ELF-1 (cell line): ENCODE measurements around the gene EFNA2.
A peak's percentile ranks its signal among the peaks of the same experiment; 100 is the strongest.

Experiments used
- DNase-seq: peaks from one replicate; pipeline ENCODE4 v3.0.0-alpha.2; 2016; ENCODE audit warnings: low read depth, low spot score

The EFNA2 gene

GRCh38 chr19:1260749-1261537 is 24.7 kb upstream of the EFNA2 start:
- peak; percentile 97 for DNase-seq

DNA sequence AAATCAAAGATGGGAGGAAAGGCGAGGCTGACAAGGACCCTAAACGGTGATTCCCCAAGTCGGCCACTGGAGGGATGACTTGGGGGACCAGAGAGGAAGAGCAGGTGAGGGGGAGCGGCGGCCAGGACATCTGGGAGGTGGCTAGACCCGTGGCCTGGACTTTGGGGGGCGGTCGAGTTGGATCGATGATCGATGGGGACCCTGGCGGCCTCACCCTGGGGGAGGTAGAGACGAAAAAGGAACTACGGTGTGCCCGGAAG is 24.2 kb upstream of the EFNA2 start:
- DNase-seq = no peak

DNA sequence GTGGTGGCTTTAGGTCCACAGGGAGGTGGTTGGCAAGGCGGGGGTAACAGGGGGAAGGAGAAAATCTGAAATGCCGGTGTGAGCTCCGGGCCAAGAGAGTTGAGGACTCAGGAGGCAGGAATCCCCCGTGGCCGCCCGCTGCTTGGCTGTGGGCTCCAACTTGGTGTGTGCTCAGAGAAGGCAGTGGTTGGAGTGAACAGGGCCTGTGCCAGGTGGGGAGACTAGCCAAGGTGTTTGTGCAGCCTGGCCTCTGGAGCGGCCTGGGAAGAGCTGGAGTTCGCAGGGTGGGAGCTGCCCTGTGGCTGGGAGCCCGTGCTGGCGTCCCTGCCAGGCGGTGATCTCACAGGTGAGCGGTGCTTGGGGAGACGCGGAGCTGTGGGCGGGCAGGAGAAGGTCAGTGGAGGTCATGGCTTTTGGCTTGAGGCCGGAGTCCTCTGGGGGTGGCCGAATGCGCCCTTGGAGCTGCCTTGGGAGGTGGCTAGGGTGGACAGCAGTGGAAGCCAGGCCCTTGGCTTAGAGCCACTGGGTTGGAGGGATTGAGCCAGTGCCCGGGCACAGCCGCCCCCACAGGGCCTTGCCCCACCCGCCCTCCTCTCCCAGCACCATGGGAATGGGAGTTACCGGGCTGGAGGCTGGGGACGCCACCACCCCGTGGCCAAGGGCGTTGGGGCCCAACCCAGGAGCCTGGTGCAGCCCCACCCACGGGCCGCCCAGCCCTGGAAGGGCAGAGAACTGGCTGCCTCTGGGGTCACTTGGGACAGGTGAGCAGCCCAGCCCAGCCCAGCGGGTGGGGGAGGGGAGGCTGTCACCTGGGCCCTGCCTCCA is 23.7 kb upstream of the EFNA2 start:
- DNase-seq = no peak

- DNase-seq = no peak
Observed at GRCh38 chr19:1262623-1263123, 23.0 kb upstream of the EFNA2 start.

DNA sequence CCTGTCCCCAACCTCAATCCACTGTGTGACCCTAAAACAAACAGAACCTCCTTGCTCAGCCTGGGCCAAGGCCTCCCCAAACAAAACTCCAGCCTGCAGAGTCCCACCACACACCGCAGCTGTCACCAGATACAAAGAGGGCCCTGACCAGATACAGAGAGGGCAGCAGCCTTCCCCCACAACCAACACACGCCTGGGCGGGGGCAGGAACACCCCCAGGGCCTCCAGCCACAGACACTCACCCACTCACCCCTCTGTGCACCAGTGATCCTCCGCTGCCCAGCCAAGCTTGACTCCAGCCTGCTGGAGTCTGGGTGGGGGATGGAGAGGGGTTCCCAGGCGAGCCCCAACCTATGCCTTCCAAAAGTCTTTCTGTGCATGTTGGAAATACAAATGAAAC is 22.5 kb upstream of the EFNA2 start:
- no peak for DNase-seq

GRCh38 chr19:1264801-1265614 is 20.7 kb upstream of the EFNA2 start:
- peak; percentile 93 for DNase-seq

GRCh38 chr19:1265615-1266128 is 20.0 kb upstream of the EFNA2 start:
- no peak for DNase-seq

- peak; percentile 88 for DNase-seq
Observed at GRCh38 chr19:1266129-1266915, 19.4 kb upstream of the EFNA2 start.

DNA sequence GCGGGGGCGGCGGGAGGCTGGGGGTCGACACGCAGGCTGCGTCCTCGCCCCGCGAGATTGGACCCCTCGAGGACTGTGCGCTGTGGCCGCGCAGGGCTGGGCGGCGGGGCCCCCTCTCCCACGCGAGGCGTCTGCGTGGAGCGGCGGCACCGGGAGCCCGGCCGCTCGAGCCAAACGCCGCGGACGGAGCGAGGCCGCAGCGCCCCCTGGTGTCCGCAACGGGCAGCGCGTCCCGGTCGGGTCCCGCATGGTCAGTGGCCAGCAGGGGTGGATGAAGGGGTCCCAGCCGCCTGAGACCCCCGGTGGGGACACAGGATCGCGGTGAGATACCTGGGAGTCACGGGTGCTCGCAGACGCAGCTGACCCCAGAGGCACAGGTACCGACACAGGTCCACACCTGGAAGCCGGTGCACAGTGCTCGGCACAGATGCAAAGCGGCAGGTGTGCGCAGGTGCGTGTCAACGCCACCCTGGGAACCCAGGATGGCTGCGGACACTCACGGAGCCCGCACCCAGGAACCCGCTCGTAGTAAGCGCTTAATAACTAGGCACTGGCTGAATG is 18.7 kb upstream of the EFNA2 start:
- peak; percentile 79 for DNase-seq

GRCh38 chr19:1267477-1268225 is 18.0 kb upstream of the EFNA2 start:
- no peak for DNase-seq

DNA sequence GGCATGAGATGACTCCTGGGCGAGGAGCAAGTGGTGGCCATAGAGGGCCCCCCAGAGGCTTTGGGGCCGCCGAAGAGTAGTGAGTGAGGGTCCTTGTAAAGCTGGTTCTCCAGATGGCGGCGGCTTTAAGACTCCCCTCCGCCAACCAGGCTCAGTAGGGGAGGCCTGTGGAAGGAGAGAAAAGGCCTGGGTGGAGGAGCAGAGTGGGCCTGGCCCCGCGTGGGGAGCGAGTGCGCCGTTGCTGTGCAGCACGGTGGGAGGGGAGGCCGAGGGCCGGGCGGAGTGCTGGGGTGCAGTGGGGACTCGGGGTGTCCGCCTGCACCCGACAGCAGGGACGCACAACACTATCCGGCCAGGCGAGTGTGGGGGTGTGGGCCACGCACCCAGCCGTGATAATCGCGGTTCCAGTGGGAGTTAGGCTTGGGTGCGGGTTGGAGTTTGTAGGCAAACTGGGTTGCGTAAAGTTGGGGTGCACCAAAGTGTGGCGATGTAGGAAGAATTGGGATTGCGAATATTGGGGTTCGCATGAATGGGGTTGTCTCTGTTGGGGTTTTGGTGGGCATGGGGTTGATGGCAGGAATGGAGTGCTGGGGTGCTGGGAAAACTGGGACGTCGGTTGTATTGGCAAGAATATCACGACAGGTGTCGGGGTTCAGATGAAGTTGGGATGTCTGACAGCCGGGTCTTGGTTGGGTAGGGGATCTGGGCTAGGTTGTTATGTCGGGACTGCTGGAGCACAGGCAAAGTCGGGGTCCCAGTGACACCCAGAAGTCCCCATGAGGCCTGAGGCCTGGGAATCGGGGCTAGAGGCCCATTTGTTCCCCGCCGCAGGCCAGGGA is 17.2 kb upstream of the EFNA2 start:
- DNase-seq = no peak

- peak; percentile 99 for DNase-seq
Observed at GRCh38 chr19:1269065-1269477, 16.6 kb upstream of the EFNA2 start, which contains the start of gene CIRBP. CIRBP (plus strand) TSS chr19:1269332; CDS start chr19:1270934, 1,602 bp downstream.

- DNase-seq = peak; percentile 88
Observed at GRCh38 chr19:1269478-1270212, 16.0 kb upstream of the EFNA2 start.

- DNase-seq = no peak
Observed at GRCh38 chr19:1270213-1270853, 15.3 kb upstream of the EFNA2 start.

GRCh38 chr19:1270854-1271527 is 14.7 kb upstream of the EFNA2 start:
- DNase-seq = no peak

DNA sequence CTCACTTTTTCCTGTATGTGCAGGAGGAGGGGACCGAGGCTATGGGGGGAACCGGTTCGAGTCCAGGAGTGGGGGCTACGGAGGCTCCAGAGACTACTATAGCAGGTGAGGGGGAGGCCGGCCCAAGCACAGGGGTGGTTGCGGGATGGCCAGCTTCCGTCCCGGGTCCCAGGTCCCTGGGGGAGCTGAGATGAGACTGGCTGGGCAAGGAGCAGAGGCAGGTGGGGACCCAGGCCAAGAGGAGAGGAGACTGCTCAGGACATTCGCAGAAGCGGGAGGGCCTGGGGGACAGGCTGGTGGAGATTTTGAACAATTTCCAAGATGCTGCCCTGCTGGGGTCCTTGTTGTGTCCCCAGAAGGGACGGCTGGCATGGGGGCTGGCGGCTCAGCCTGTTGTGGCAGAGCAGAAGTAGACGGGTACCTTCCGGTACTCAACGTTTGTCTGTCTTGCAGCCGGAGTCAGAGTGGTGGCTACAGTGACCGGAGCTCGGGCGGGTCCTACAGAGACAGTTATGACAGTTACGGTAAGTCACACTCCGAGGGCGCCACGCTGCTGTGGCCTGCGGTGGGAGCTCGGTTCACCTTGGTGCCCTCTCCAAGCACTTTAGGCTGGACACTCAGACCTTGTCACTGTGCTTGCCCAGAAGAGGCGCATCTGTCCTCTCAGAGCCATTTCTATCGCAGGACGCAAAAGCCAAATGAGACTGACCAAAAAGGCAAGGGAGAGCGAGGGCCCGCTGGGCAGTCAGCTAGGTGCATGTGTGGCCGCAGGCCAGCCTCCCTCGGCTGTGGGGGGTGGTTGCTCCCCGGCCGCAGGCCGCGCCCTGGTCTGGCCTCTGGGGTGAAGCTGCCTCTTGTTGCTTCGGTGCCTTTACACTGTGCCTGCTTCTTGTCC is 13.9 kb upstream of the EFNA2 start:
- no peak for DNase-seq
